HepG2 (cell line): ENCODE data around the gene POLR2H. TPM values are rescaled to one million over a fixed set of nuclear protein-coding genes. Genes with fewer than 3 reads are reported as not detected.

ENCODE experiments used
- ATAC-seq: fragments of 200-7000 bp; cut with Tn5 transposase; 3 replicates; pipeline ENCODE4 v1.9.1; 2020; ENCODE audit warnings: mild to moderate bottlenecking, moderate library complexity
- BruUV-seq: library from RNA; stranded (reverse); fragments of 400-500 nt; replicated peaks from 2 replicates; lab custom pipeline; 2021; lab: Mats Ljungman, UMichigan
- CTCF ChIA-PET: fragments of 300-600 bp; formaldehyde crosslinking; extraction: SDS; loops from one replicate; lab custom pipeline; 2021; ENCODE audit warnings: low total read pairs, inconsistent platforms, low intra/inter-chr PET ratio; lab: Yijun Ruan, JAX
- POLR2A ChIA-PET: fragments of 350-600 bp; sonication (Branson Sonifier 250); formaldehyde crosslinking; loops from one replicate; lab custom pipeline; 2020; ENCODE audit warnings: antibody characterized with exemption, inconsistent platforms; lab: Yijun Ruan, JAX
- DNase-seq: peaks from one replicate; pipeline ENCODE4 v3.0.0-alpha.2; 2015; ENCODE audit warnings: low spot score
- FAIRE-seq: peaks from 3 replicates; lab custom pipeline; 2011; peaks lifted over from hg19 to GRCh38; lab: Jason Lieb, UNC
- H2AFZ ChIP-seq: one replicate; pipeline ENCODE4 v1.6.1; 2011; ENCODE audit warnings: low read length, inconsistent platforms
- H3K27ac ChIP-seq: fragments of 300-600 bp; 3 replicates; pipeline ENCODE4 v1.8.0; 2011; ENCODE audit warnings: mixed run types, mild to moderate bottlenecking, mixed read lengths, low read length, inconsistent platforms; ENCODE audit not compliant: insufficient read depth; ENCODE audit errors: extremely low read length
- H3K27me3 ChIP-seq, 2 experiments: fragments of 200-600 bp in 1 of 2; 2 replicates in 1 of 2; 3 replicates in 1 of 2; pipeline versions ENCODE4 v1.6.0 to v1.8.0; 2011; ENCODE audit warnings: low read length in 2 of 2, mild to moderate bottlenecking in 2 of 2, moderate library complexity in 2 of 2, inconsistent platforms in 1 of 2; ENCODE audit not compliant: insufficient read depth in 2 of 2, control insufficient read depth in 1 of 2
- H3K36me3 ChIP-seq, 2 experiments: fragments of 200-600 bp in 1 of 2; replicated peaks in 1 of 2; 2 replicates in 1 of 2; 3 replicates in 1 of 2; pipeline versions ENCODE4 v1.5.1 to v1.8.0; 2011; ENCODE audit warnings: low read length in 2 of 2, inconsistent platforms in 1 of 2; ENCODE audit not compliant: insufficient read depth in 2 of 2, control insufficient read depth in 1 of 2
- H3K4me1 ChIP-seq: 2 replicates; pipeline ENCODE4 v1.5.1; 2012; ENCODE audit warnings: low read length, inconsistent platforms; ENCODE audit not compliant: insufficient read depth
- H3K4me2 ChIP-seq: 2 replicates; pipeline ENCODE4 v1.6.0; 2011; ENCODE audit warnings: low read depth, low read length, inconsistent platforms
- H3K4me3 ChIP-seq, 3 experiments: fragments of 200-600 bp in 1 of 3; sonication (generic), shearing (Covaris generic) in 1 of 3; replicated peaks in 1 of 3; 2 replicates each; pipeline ENCODE4 v1.5.1; 2011 to 2016; ENCODE audit warnings: low read length in 3 of 3, inconsistent platforms in 2 of 3, low read depth in 2 of 3, mild to moderate bottlenecking in 2 of 3, control low read depth in 1 of 3, mixed read lengths in 1 of 3; ENCODE audit not compliant: insufficient read depth in 1 of 3
- H3K79me2 ChIP-seq: one replicate; pipeline ENCODE4 v1.6.1; 2011; ENCODE audit warnings: low read length, inconsistent platforms; ENCODE audit not compliant: insufficient read depth
- H3K9ac ChIP-seq: 2 replicates; pipeline ENCODE4 v1.6.0; 2011; ENCODE audit warnings: mild to moderate bottlenecking, low read depth, low read length, inconsistent platforms; ENCODE audit not compliant: insufficient read depth
- H3K9me3 ChIP-seq: 2 replicates; pipeline ENCODE4 v1.5.1; 2012; ENCODE audit warnings: mild to moderate bottlenecking, low read length
- H4K20me1 ChIP-seq: 2 replicates; pipeline ENCODE4 v1.6.0; 2011; ENCODE audit warnings: inconsistent platforms, mild to moderate bottlenecking, low read length, moderate library complexity; ENCODE audit not compliant: insufficient read depth
- GRHL1 ChIP-seq: sonication (generic); formaldehyde crosslinking; conservative IDR thresholded peaks from 2 replicates; pipeline ENCODE4 v1.8.0; 2022; ENCODE audit warnings: missing genetic modification reagents
- HIVEP1 ChIP-seq: sonication (generic); formaldehyde crosslinking; IDR thresholded peaks from 2 replicates; pipeline ENCODE4 v1.4.0; 2020; ENCODE audit warnings: mild to moderate bottlenecking, missing genetic modification reagents
- JARID2 ChIP-seq: sonication (generic); formaldehyde crosslinking; IDR thresholded peaks from 2 replicates; pipeline ENCODE4 v1.8.1; 2023; ENCODE audit warnings: missing genetic modification reagents, inconsistent platforms; ENCODE audit not compliant: insufficient replicate concordance
- RBFOX2 ChIP-seq: fragments of 200-400 bp; formaldehyde crosslinking; IDR thresholded peaks from 2 replicates; pipeline ENCODE4 v1.6.1; 2017; ENCODE audit warnings: low read depth, mild to moderate bottlenecking, low read length
- ZNF354B ChIP-seq: sonication (generic); formaldehyde crosslinking; IDR thresholded peaks from 2 replicates; pipeline ENCODE4 v1.8.0; 2022; ENCODE audit warnings: mild to moderate bottlenecking, missing genetic modification reagents
- ZNF431 ChIP-seq: sonication (generic); formaldehyde crosslinking; IDR thresholded peaks from 2 replicates; pipeline ENCODE4 v1.9.0; 2022; ENCODE audit warnings: missing genetic modification reagents, low read depth, mild to moderate bottlenecking, borderline replicate concordance
- ZNF512B ChIP-seq: sonication (generic); formaldehyde crosslinking; IDR thresholded peaks from 2 replicates; pipeline ENCODE4 v1.5.1; 2020; ENCODE audit warnings: missing genetic modification reagents, mild to moderate bottlenecking, borderline replicate concordance
- WGBS: methylation state at CpG from one replicate; pipeline ENCODE4 v1.1.6; 2017; ENCODE audit warnings: low lambda C conversion rate; 5-methylcytosine and 5-hydroxymethylcytosine counted together
- in situ Hi-C: cut with HindIII; loops from 2 replicates; pipeline ENCODE4 v1.10.0; 2017; ENCODE audit warnings: low pct_unique_long_range_greater_than_20kb; ENCODE audit not compliant: extremely low pct_ligation_motif_present
- intact Hi-C: fragments of 100-400 bp; cut with micrococcal nuclease; formaldehyde crosslinking; loops from one replicate; pipeline ENCODE4 v1.10.0; 2022; ENCODE audit not compliant: unreplicated experiment
- polyA plus RNA-seq, 8 experiments: library from polyadenylated mRNA; depleted of rRNA in 3 of 8; stranded (reverse) in 7 of 8; unstranded in 1 of 8; fragments of >200 nt; fragmentation: Illumina TruSeq in 4 of 8; extraction: Trizol in 4 of 8; gene quantifications; 2 replicates each; pipeline versions ENCODE4 v1.2.1 to v1.2.3, GENCODE V29; 2011 to 2016; ENCODE audit warnings: low read depth in 4 of 8, missing spikeins in 1 of 8, mixed read lengths in 1 of 8; ENCODE audit not compliant: insufficient read depth in 1 of 8
- total RNA-seq, 5 experiments: library from RNA; depleted of rRNA; stranded (reverse); fragments of >200 nt; fragmentation: Illumina TruSeq; extraction: Trizol; gene quantifications; 2 replicates each; pipeline ENCODE4 v1.2.3, GENCODE V29; 2016; ENCODE audit warnings: low read depth in 1 of 5

Gene POLR2H
- total and polyA plus RNA-seq, 2 of the 13 experiments (the other 11 are each of a cell fraction or from before 2014, with no cell fraction given) = 118 to 194 TPM

- no peak for TF ChIP-seq GRHL1 (CRISPR knock-in tag)
- no peak for TF ChIP-seq ZNF354B (CRISPR knock-in tag)
- no peak for TF ChIP-seq ZNF431 (CRISPR knock-in tag)
- TF ChIP-seq JARID2 (CRISPR knock-in tag) = no peak
- no peak for TF ChIP-seq HIVEP1 (CRISPR knock-in tag)
Measured at GRCh38 chr3:184389935-184390528, 28.5 kb downstream of the POLR2H start (continued).

DNA sequence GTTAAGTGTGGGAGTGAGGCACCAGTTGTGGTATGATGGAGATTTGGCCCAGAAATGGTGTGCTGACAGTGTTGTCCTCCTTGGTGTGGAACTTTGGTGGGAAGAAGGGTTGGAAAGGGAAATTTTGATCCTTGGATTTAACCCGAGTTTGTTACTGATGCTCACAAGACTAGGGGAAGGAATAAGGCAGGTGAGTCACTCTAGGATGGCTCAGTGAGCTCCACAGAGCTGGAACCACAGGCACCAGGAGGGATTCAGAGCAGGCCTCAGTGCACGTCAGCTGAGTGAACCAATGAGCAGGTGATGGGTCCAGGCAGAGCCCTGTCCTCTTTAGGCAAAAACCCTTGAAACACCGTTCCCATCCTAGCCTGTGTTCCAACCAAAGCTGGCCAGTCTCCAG, 29.8 kb downstream of the POLR2H start:
- ChIA-PET CTCF (no interaction called here), POLR2A (interaction anchor here (1.8 to 2.1 kb wide), 2 partner anchors 13 to 29 kb away, joined by 4 to 5 read pairs; partner anchors contain the start of gene THPO)
- TF ChIP-seq ZNF512B (CRISPR knock-in tag) (no peak), RBFOX2 (peak; percentile 42; the same call in 1 of the 2 replicates)
- BruUV-seq = no TSS peak
- H3K4me1 ChIP-seq = no peaks in the 10 kb centered on the region
- H3K4me2 ChIP-seq = no peak overlapping the region
- H3K79me2 ChIP-seq = no peaks in the 10 kb centered on the region
- in situ Hi-C loops = no loop called here
- H3K4me3 ChIP-seq = no peak overlapping the region
- H2AFZ ChIP-seq = no peak overlapping the region
- peaks cover 6 to 13% of the 10 kb centered on the region in 2 experiments; a peak in 3 of 5 replicates for H3K36me3 ChIP-seq
- FAIRE-seq (no peak), DNase-seq (no peak), ATAC-seq (no peak)
- no peak overlapping the region for H3K9ac ChIP-seq
- H3K27ac ChIP-seq = no peak overlapping the region
- H3K9me3 ChIP-seq = no peaks in the 10 kb centered on the region
- H3K27me3 ChIP-seq = 0 out of 5 replicates have a peak, but pooled peaks cover 0 to 4% of the 10 kb centered on the region in 2 experiments
- H4K20me1 ChIP-seq = no peaks in the 10 kb centered on the region
- intact Hi-C loops = no loop called here
- WGBS = 40% methylated on average over 1 of the region's 3 CpGs
